Measurements from ENCODE around the gene PLAAT5.

DNA sequence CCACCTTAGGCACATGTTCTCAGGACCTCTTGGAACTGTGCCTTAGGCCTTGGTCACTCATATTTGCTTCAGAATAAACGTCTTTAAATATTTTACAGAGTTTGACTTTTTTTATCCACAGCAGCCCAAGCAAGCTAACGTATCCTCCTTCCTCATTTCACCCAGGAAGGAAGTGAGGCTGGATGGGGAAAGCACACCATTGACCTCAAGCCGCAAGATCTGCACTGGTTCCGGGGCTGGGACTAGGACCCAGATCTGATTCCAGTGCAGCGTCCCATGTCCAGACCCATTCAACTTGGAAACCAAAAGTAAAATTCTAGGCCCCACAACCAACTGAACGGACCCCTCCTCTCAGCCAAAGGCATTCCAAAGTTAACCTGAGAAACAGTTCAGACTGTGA is 12.5 kb upstream of the PLAAT5 start:
- TF ChIP-seq CTCF (conservative IDR thresholded peaks at IDR 0.05; ENCODE audit: low read depth, low read length) (no peak), EZH2 (IDR thresholded peaks at IDR 0.05; ENCODE audit: borderline replicate concordance, low read depth, low read length, poor library complexity, severe bottlenecking) (no peak)
